ENCODE data around the gene PTGS2. TPM values are rescaled to one million over a fixed set of nuclear protein-coding genes. Genes with fewer than 3 reads are reported as not detected.

Gene PTGS2
- 10 to 100 TPM in 1 of 4 donors, 1 to 10 TPM in 3; 5.7 to 14.7 (median 6.6) TPM for total RNA-seq

DNA sequence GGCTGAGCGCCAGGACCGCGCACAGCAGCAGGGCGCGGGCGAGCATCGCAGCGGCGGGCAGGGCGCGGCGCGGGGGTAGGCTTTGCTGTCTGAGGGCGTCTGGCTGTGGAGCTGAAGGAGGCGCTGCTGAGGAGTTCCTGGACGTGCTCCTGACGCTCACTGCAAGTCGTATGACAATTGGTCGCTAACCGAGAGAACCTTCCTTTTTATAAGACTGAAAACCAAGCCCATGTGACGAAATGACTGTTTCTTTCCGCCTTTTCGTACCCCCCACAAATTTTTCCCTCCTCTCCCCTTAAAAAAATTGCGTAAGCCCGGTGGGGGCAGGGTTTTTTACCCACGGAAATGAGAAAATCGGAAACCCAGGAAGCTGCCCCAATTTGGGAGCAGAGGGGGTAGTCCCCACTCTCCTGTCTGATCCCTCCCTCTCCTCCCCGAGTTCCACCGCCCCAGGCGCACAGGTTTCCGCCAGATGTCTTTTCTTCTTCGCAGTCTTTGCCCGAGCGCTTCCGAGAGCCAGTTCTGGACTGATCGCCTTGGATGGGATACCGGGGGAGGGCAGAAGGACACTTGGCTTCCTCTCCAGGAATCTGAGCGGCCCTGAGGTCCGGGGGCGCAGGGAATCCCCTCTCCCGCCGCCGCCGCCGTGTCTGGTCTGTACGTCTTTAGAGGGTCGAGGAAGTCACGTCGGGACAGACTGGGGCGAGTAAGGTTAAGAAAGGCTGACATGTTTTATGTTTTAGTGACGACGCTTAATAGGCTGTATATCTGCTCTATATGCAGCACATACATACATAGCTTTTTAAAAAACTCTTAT, at the start of gene PTGS2:
Gene PTGS2, minus strand, starts transcription at position 179 of the 817 bp plus-strand sequence. Its CDS starts 133 bp downstream, at position 46.
- Histone ChIP-seq H3K27ac (peak within 1 kb of the TSS; percentile 80), H3K4me1 (peaks cover 12% of the 10 kb centered on the region), H3K36me3 (peaks cover 13% of the 10 kb centered on the region), H3K27me3 (no peaks in the 10 kb centered on the region), H3K9me3 (no peaks in the 10 kb centered on the region), H3K4me3 (peak within 1 kb of the TSS; percentile 54)
- WGBS: 0% methylated on average over 26 of the region's 52 CpGs
- DNase-seq (ENCODE audit: low spot score in 2 of 2): peak; percentile 87 to 92
- TF ChIP-seq POLR2AphosphoS5 (IDR thresholded peaks at IDR 0.05) (peak in 2 of 3 donors; percentile 39 to 42), EP300 (IDR thresholded peaks at IDR 0.05) (no peak), POLR2A (IDR thresholded peaks at IDR 0.05) (peak in 1 of 2 donors; percentile 70)
- TF ChIP-seq, protein P1, sequence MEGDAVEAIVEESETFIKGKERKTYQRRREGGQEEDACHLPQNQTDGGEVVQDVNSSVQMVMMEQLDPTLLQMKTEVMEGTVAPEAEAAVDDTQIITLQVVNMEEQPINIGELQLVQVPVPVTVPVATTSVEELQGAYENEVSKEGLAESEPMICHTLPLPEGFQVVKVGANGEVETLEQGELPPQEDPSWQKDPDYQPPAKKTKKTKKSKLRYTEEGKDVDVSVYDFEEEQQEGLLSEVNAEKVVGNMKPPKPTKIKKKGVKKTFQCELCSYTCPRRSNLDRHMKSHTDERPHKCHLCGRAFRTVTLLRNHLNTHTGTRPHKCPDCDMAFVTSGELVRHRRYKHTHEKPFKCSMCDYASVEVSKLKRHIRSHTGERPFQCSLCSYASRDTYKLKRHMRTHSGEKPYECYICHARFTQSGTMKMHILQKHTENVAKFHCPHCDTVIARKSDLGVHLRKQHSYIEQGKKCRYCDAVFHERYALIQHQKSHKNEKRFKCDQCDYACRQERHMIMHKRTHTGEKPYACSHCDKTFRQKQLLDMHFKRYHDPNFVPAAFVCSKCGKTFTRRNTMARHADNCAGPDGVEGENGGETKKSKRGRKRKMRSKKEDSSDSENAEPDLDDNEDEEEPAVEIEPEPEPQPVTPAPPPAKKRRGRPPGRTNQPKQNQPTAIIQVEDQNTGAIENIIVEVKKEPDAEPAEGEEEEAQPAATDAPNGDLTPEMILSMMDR (IDR thresholded peaks at IDR 0.05): peak in 1 of 2 donors; percentile 60

DNA sequence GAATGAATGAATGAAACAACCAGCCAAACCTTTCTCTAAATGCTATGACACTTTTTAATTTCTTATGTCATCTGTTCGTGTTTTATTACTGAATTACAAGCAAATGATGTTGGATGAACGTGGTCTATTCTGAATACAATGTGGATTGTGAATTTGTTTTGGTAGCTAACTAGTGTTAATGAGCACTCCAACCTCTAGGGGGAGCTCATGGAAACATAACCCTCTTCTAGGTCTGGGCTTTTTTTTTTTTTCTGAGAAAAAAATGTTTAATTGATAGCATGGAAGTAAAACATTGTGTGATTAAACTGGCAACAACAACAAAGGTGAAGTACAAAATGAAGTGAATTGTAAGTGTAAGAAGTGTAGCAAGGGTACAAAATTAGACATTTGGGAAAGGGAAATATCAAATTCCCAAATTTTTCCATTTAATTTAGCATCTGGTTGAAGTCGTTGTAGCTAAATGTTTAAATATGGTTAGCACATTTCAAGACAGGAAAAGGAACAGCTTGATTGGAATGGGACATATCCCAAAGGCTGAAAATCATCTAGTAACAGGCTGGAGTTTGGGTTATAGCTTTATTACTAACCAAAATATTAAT, 42.6 kb upstream of the PTGS2 start:
- H3K27me3 ChIP-seq: no peaks in the 10 kb centered on the region
- DNase-seq (ENCODE audit: low spot score in 2 of 2): no peak
- no peak for TF ChIP-seq POLR2AphosphoS5 (IDR thresholded peaks at IDR 0.05)
- TF ChIP-seq, protein P1 (IDR thresholded peaks at IDR 0.05): peak; percentile 18 to 38
- H3K27ac ChIP-seq: no peak overlapping the region
- 56% methylated on average over 3 of the region's 3 CpGs for WGBS
- no peaks in the 10 kb centered on the region for H3K36me3 ChIP-seq
- no peaks in the 10 kb centered on the region for H3K9me3 ChIP-seq
- H3K4me1 ChIP-seq: no peaks in the 10 kb centered on the region
- H3K4me3 ChIP-seq: no peak overlapping the region

DNA sequence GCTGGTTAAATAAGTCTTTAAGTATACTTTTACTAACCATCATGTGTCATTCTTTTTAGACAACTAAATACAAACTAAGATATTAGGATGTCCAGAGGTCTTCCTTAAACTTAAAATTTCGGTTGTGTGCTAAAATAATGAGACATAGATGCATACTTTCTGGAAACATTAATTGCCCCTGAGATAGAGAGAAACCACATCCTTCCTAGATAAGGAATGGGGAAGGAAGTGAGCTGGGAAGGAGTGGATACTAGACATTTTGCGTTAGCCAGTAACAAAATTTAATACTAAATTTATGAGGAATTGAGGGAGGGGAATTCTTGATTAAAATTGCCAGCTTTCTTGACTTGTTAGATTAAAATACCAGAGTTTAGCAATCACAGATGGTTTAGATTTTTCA, 37.1 kb upstream of the PTGS2 start:
- Histone ChIP-seq H3K4me3 (no peak overlapping the region), H3K27ac (no peak overlapping the region), H3K36me3 (no peaks in the 10 kb centered on the region), H3K27me3 (no peaks in the 10 kb centered on the region), H3K9me3 (no peaks in the 10 kb centered on the region), H3K4me1 (no peaks in the 10 kb centered on the region)
- 68% methylated on average over 2 of the region's 2 CpGs for WGBS
- TF ChIP-seq, protein P1 (IDR thresholded peaks at IDR 0.05): no peak
- TF ChIP-seq POLR2A (IDR thresholded peaks at IDR 0.05): no peak
- no peak for TF ChIP-seq EP300 (IDR thresholded peaks at IDR 0.05)
- no peak for TF ChIP-seq POLR2AphosphoS5 (IDR thresholded peaks at IDR 0.05)
- DNase-seq (ENCODE audit: low spot score in 2 of 2): no peak

DNA sequence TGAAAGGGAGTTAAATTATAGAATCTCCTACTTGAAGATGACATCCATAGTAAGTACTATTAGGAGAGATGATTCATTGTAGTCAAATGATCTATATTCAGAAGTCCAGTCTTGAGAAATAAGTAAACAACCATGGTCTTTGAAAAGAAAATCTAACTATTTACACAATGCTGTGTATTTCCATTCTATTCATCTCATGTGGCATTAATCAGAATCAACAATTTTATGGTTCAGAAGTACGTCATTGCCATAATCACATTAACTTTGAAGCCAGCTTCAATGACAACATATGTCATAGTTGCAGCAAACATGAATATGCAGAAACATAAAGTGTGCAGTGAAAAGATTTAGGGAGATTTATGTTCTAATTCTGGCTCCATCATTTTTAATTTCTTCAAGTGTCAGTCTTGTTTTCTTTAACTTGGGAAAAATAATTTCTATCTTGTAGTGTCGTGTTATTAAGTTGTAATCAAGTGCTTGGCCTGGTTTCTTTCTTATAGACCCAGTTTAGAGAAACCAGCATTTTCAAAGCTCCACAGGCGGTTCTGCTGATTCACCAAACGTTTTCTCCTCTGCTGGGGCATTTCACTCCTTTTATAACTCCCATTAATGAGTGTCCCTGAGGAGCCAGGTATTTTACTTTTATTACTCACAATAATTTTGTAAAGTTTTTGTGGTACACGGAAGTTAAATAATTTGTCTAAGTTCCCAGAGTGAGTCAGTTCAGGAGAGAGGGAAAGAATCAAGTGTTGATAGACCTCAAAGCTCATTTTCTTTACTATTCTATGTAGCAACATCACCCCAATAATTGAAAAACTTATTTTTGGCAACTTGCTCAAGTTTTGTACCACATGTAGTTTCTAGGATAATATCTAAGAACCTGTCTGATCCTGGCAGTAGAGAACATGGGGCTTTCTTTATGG, 35.9 kb upstream of the PTGS2 start:
- 62% methylated on average over 5 of the region's 5 CpGs for WGBS
- DNase-seq (ENCODE audit: low spot score in 2 of 2): no peak
- H3K9me3 ChIP-seq: no peaks in the 10 kb centered on the region
- H3K27me3 ChIP-seq: no peaks in the 10 kb centered on the region
- TF ChIP-seq, protein P1 (IDR thresholded peaks at IDR 0.05): no peak
- TF ChIP-seq POLR2AphosphoS5 (IDR thresholded peaks at IDR 0.05): no peak
- TF ChIP-seq POLR2A (IDR thresholded peaks at IDR 0.05): no peak
- no peak for TF ChIP-seq EP300 (IDR thresholded peaks at IDR 0.05)
- no peak overlapping the region for H3K27ac ChIP-seq
- no peaks in the 10 kb centered on the region for H3K4me1 ChIP-seq
- no peak overlapping the region for H3K4me3 ChIP-seq
- H3K36me3 ChIP-seq: no peaks in the 10 kb centered on the region
